OCI-LY1 (cell line): Measurements from ENCODE around the gene MACROD1.

Source experiments
- EZH2 ChIP-seq: fragments of 200-600 bp; sonication (generic), shearing (Covaris generic); IDR thresholded peaks from 2 replicates; pipeline ENCODE4 v1.8.0; 2017; ENCODE audit warnings: borderline replicate concordance, mixed run types, mild to moderate bottlenecking, antibody characterized with exemption, low read length, moderate library complexity, mixed read lengths
- TF ChIP-seq, protein P1 (sequence below): fragments of 200-600 bp; sonication (generic), shearing (Covaris generic); IDR thresholded peaks from 2 replicates; pipeline ENCODE4 v1.5.1; 2017; ENCODE audit warnings: mild to moderate bottlenecking, antibody characterized with exemption, low read length, moderate library complexity, mixed read lengths

GRCh38 chr11:64097468-64098317 is 68.2 kb downstream of the MACROD1 start:
- TF ChIP-seq EZH2 = no peak
- TF ChIP-seq, protein P1, sequence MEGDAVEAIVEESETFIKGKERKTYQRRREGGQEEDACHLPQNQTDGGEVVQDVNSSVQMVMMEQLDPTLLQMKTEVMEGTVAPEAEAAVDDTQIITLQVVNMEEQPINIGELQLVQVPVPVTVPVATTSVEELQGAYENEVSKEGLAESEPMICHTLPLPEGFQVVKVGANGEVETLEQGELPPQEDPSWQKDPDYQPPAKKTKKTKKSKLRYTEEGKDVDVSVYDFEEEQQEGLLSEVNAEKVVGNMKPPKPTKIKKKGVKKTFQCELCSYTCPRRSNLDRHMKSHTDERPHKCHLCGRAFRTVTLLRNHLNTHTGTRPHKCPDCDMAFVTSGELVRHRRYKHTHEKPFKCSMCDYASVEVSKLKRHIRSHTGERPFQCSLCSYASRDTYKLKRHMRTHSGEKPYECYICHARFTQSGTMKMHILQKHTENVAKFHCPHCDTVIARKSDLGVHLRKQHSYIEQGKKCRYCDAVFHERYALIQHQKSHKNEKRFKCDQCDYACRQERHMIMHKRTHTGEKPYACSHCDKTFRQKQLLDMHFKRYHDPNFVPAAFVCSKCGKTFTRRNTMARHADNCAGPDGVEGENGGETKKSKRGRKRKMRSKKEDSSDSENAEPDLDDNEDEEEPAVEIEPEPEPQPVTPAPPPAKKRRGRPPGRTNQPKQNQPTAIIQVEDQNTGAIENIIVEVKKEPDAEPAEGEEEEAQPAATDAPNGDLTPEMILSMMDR = no peak
